Measurements from ENCODE around the gene KIRREL1. TPM values are rescaled to one million over a fixed set of nuclear protein-coding genes. Genes with fewer than 3 reads are reported as not detected.

Gene KIRREL1
- total RNA-seq, 2 donors from 2014 or later = 18.6 to 50.2 TPM

GRCh38 chr1:157978586-157979403 lies 14.7 kb upstream of the KIRREL1 start:
- H3K27ac ChIP-seq = no peak overlapping the region
- H3K9me3 ChIP-seq = no peaks in the 10 kb centered on the region
- no peak overlapping the region for H3K4me3 ChIP-seq
- no peak for TF ChIP-seq POLR2A (IDR thresholded peaks at IDR 0.05)
- no peak for TF ChIP-seq POLR2AphosphoS5 (IDR thresholded peaks at IDR 0.05)
- TF ChIP-seq CTCF (IDR thresholded peaks at IDR 0.05) = no peak
- H3K4me1 ChIP-seq (replicated peaks) = no peaks in the 10 kb centered on the region
- DNase-seq (ENCODE audit: low spot score) = no peak
- intact Hi-C loops (cut with DNase I) = no loop called here
- H3K36me3 ChIP-seq = no peaks in the 10 kb centered on the region
- H3K27me3 ChIP-seq (replicated peaks; ENCODE audit: insufficient read depth) = no peaks in the 10 kb centered on the region
- 26% methylated on average over 37 of the region's 38 CpGs for WGBS

- TF ChIP-seq POLR2A (IDR thresholded peaks at IDR 0.05) (no peak), POLR2AphosphoS5 (IDR thresholded peaks at IDR 0.05) (no peak), CTCF (IDR thresholded peaks at IDR 0.05) (no peak)
- Histone ChIP-seq H3K4me1 (replicated peaks) (no peaks in the 10 kb centered on the region), H3K36me3 (no peaks in the 10 kb centered on the region), H3K27ac (no peak overlapping the region), H3K9me3 (no peaks in the 10 kb centered on the region), H3K27me3 (replicated peaks; ENCODE audit: insufficient read depth) (no peaks in the 10 kb centered on the region), H3K4me3 (no peak overlapping the region)
- intact Hi-C loops (cut with DNase I) = no loop called here
- DNase-seq (ENCODE audit: low spot score) = no peak
- WGBS = 86% methylated on average over 2 of the region's 2 CpGs
Measured at GRCh38 chr1:157982136-157982535, 11.3 kb upstream of the KIRREL1 start.

GRCh38 chr1:157983787-157984186 lies 9.7 kb upstream of the KIRREL1 start:
- H3K27ac ChIP-seq = no peak overlapping the region
- H3K4me1 ChIP-seq (replicated peaks) = no peaks in the 10 kb centered on the region
- H3K27me3 ChIP-seq (replicated peaks; ENCODE audit: insufficient read depth) = no peaks in the 10 kb centered on the region
- no peak for DNase-seq (ENCODE audit: low spot score)
- 75% methylated on average over 2 of the region's 2 CpGs for WGBS
- H3K9me3 ChIP-seq = no peaks in the 10 kb centered on the region
- TF ChIP-seq POLR2AphosphoS5 (IDR thresholded peaks at IDR 0.05) (no peak), CTCF (IDR thresholded peaks at IDR 0.05) (no peak), POLR2A (IDR thresholded peaks at IDR 0.05) (no peak)
- intact Hi-C loops (cut with DNase I) = no loop called here
- H3K4me3 ChIP-seq = no peak overlapping the region
- no peaks in the 10 kb centered on the region for H3K36me3 ChIP-seq

GRCh38 chr1:157984469-157984868 lies 9.0 kb upstream of the KIRREL1 start:
- TF ChIP-seq CTCF (IDR thresholded peaks at IDR 0.05) (no peak), POLR2A (IDR thresholded peaks at IDR 0.05) (no peak), POLR2AphosphoS5 (IDR thresholded peaks at IDR 0.05) (no peak)
- Histone ChIP-seq H3K4me3 (no peak overlapping the region), H3K9me3 (no peaks in the 10 kb centered on the region), H3K27ac (no peak overlapping the region), H3K4me1 (replicated peaks) (no peaks in the 10 kb centered on the region), H3K36me3 (no peaks in the 10 kb centered on the region), H3K27me3 (replicated peaks; ENCODE audit: insufficient read depth) (no peaks in the 10 kb centered on the region)
- 10% methylated on average over 7 of the region's 7 CpGs for WGBS
- intact Hi-C loops (cut with DNase I) = no loop called here
- no peak for DNase-seq (ENCODE audit: low spot score)

- TF ChIP-seq POLR2A (IDR thresholded peaks at IDR 0.05) (no peak), CTCF (IDR thresholded peaks at IDR 0.05) (no peak), POLR2AphosphoS5 (IDR thresholded peaks at IDR 0.05) (no peak)
- intact Hi-C loops (cut with DNase I) = no loop called here
- DNase-seq (ENCODE audit: low spot score) = no peak
- Histone ChIP-seq H3K36me3 (no peaks in the 10 kb centered on the region), H3K27me3 (replicated peaks; ENCODE audit: insufficient read depth) (no peaks in the 10 kb centered on the region), H3K9me3 (no peaks in the 10 kb centered on the region), H3K27ac (no peak overlapping the region), H3K4me1 (replicated peaks) (no peaks in the 10 kb centered on the region), H3K4me3 (no peak overlapping the region)
- 92% methylated on average over 1 of the region's 1 CpG for whole genome bisulfite sequencing
Measured at GRCh38 chr1:157985473-157985872, 8.0 kb upstream of the KIRREL1 start.
